HepG2 (cell line): ENCODE data around the gene DRC7. TPM values are rescaled to one million over a fixed set of nuclear protein-coding genes. Genes with fewer than 3 reads are reported as not detected.

Experiments
- ATAC-seq: fragments of 200-7000 bp; cut with Tn5 transposase; 3 replicates; pipeline ENCODE4 v1.9.1; 2020; ENCODE audit warnings: mild to moderate bottlenecking, moderate library complexity
- BruUV-seq: library from RNA; stranded (reverse); fragments of 400-500 nt; replicated peaks from 2 replicates; lab custom pipeline; 2021; lab: Mats Ljungman, UMichigan
- CTCF ChIA-PET: fragments of 300-600 bp; formaldehyde crosslinking; extraction: SDS; loops from one replicate; lab custom pipeline; 2021; ENCODE audit warnings: low total read pairs, inconsistent platforms, low intra/inter-chr PET ratio; lab: Yijun Ruan, JAX
- POLR2A ChIA-PET: fragments of 350-600 bp; sonication (Branson Sonifier 250); formaldehyde crosslinking; loops from one replicate; lab custom pipeline; 2020; ENCODE audit warnings: antibody characterized with exemption, inconsistent platforms; lab: Yijun Ruan, JAX
- DNase-seq: peaks from one replicate; pipeline ENCODE4 v3.0.0-alpha.2; 2015; ENCODE audit warnings: low spot score
- FAIRE-seq: peaks from 3 replicates; lab custom pipeline; 2011; peaks lifted over from hg19 to GRCh38; lab: Jason Lieb, UNC
- H2AFZ ChIP-seq: one replicate; pipeline ENCODE4 v1.6.1; 2011; ENCODE audit warnings: low read length, inconsistent platforms
- H3K27ac ChIP-seq: fragments of 300-600 bp; 3 replicates; pipeline ENCODE4 v1.8.0; 2011; ENCODE audit warnings: mixed run types, mild to moderate bottlenecking, mixed read lengths, low read length, inconsistent platforms; ENCODE audit not compliant: insufficient read depth; ENCODE audit errors: extremely low read length
- H3K27me3 ChIP-seq, 2 experiments: fragments of 200-600 bp in 1 of 2; 2 replicates in 1 of 2; 3 replicates in 1 of 2; pipeline versions ENCODE4 v1.6.0 to v1.8.0; 2011; ENCODE audit warnings: low read length in 2 of 2, mild to moderate bottlenecking in 2 of 2, moderate library complexity in 2 of 2, inconsistent platforms in 1 of 2; ENCODE audit not compliant: insufficient read depth in 2 of 2, control insufficient read depth in 1 of 2
- H3K36me3 ChIP-seq, 2 experiments: fragments of 200-600 bp in 1 of 2; replicated peaks in 1 of 2; 2 replicates in 1 of 2; 3 replicates in 1 of 2; pipeline versions ENCODE4 v1.5.1 to v1.8.0; 2011; ENCODE audit warnings: low read length in 2 of 2, inconsistent platforms in 1 of 2; ENCODE audit not compliant: insufficient read depth in 2 of 2, control insufficient read depth in 1 of 2
- H3K4me1 ChIP-seq: 2 replicates; pipeline ENCODE4 v1.5.1; 2012; ENCODE audit warnings: low read length, inconsistent platforms; ENCODE audit not compliant: insufficient read depth
- H3K4me2 ChIP-seq: 2 replicates; pipeline ENCODE4 v1.6.0; 2011; ENCODE audit warnings: low read depth, low read length, inconsistent platforms
- H3K4me3 ChIP-seq, 3 experiments: fragments of 200-600 bp in 1 of 3; sonication (generic), shearing (Covaris generic) in 1 of 3; replicated peaks in 1 of 3; 2 replicates each; pipeline ENCODE4 v1.5.1; 2011 to 2016; ENCODE audit warnings: low read length in 3 of 3, inconsistent platforms in 2 of 3, low read depth in 2 of 3, mild to moderate bottlenecking in 2 of 3, control low read depth in 1 of 3, mixed read lengths in 1 of 3; ENCODE audit not compliant: insufficient read depth in 1 of 3
- H3K79me2 ChIP-seq: one replicate; pipeline ENCODE4 v1.6.1; 2011; ENCODE audit warnings: low read length, inconsistent platforms; ENCODE audit not compliant: insufficient read depth
- H3K9ac ChIP-seq: 2 replicates; pipeline ENCODE4 v1.6.0; 2011; ENCODE audit warnings: mild to moderate bottlenecking, low read depth, low read length, inconsistent platforms; ENCODE audit not compliant: insufficient read depth
- H3K9me3 ChIP-seq: 2 replicates; pipeline ENCODE4 v1.5.1; 2012; ENCODE audit warnings: mild to moderate bottlenecking, low read length
- H4K20me1 ChIP-seq: 2 replicates; pipeline ENCODE4 v1.6.0; 2011; ENCODE audit warnings: inconsistent platforms, mild to moderate bottlenecking, low read length, moderate library complexity; ENCODE audit not compliant: insufficient read depth
- CEBPB ChIP-seq: IDR thresholded peaks from 2 replicates; pipeline ENCODE4 v1.6.1; 2011; ENCODE audit warnings: low read depth, low read length, improper control_type of control experiment, borderline replicate concordance
- CEBPG ChIP-seq: IDR thresholded peaks from 2 replicates; pipeline ENCODE4 v1.6.1; 2016
- GATAD1 ChIP-seq: IDR thresholded peaks from 2 replicates; pipeline ENCODE4 v1.6.1; 2016; ENCODE audit warnings: missing genetic modification reagents, missing compliant biosample characterization
- HNRNPK ChIP-seq: fragments of 200-400 bp; formaldehyde crosslinking; IDR thresholded peaks from 2 replicates; pipeline ENCODE4 v1.6.1; 2018; ENCODE audit warnings: low read length, low read depth, moderate library complexity, mild to moderate bottlenecking; ENCODE audit not compliant: poor library complexity, severe bottlenecking
- HOXA9 ChIP-seq: sonication (generic); formaldehyde crosslinking; IDR thresholded peaks from 2 replicates; pipeline ENCODE4 v1.8.1; 2022; ENCODE audit warnings: missing genetic modification reagents, mild to moderate bottlenecking, moderate library complexity, borderline replicate concordance
- PCBP1 ChIP-seq: fragments of 200-400 bp; formaldehyde crosslinking; IDR thresholded peaks from 2 replicates; pipeline ENCODE4 v1.6.1; 2017; ENCODE audit warnings: mild to moderate bottlenecking, low read depth, low read length, borderline replicate concordance
- PCBP2 ChIP-seq: fragments of 200-400 bp; formaldehyde crosslinking; optimal IDR thresholded peaks from 2 replicates; pipeline ENCODE3; 2018; ENCODE audit warnings: low read length, low read depth; ENCODE audit not compliant: poor library complexity, severe bottlenecking
- POGZ ChIP-seq: sonication (generic); formaldehyde crosslinking; IDR thresholded peaks from 2 replicates; pipeline ENCODE4 v1.4.0; 2020; ENCODE audit warnings: mild to moderate bottlenecking, missing genetic modification reagents
- SMC3 ChIP-seq: IDR thresholded peaks from 2 replicates; pipeline ENCODE4 v1.6.1; 2011; ENCODE audit warnings: low read length, improper control_type of control experiment
- STAG1 ChIP-seq: sonication (generic); formaldehyde crosslinking; IDR thresholded peaks from 2 replicates; pipeline ENCODE4 v1.4.0; 2020; ENCODE audit warnings: missing genetic modification reagents
- THAP8 ChIP-seq: sonication (generic); formaldehyde crosslinking; IDR thresholded peaks from 2 replicates; pipeline ENCODE4 v1.5.1; 2020; ENCODE audit warnings: missing genetic modification reagents, mild to moderate bottlenecking, borderline replicate concordance
- TMF1 ChIP-seq: sonication (generic); formaldehyde crosslinking; IDR thresholded peaks from 2 replicates; pipeline ENCODE4 v1.8.1; 2022; ENCODE audit warnings: low read depth, missing genetic modification reagents
- U2AF2 ChIP-seq: fragments of 200-400 bp; formaldehyde crosslinking; IDR thresholded peaks from 2 replicates; pipeline ENCODE4 v1.6.1; 2017; ENCODE audit warnings: low read depth, mild to moderate bottlenecking, low read length
- ZNF10 ChIP-seq: sonication (generic); formaldehyde crosslinking; IDR thresholded peaks from 2 replicates; pipeline ENCODE4 v1.4.0; 2020; ENCODE audit warnings: mild to moderate bottlenecking, low read depth, missing genetic modification reagents, borderline replicate concordance
- ZNF44 ChIP-seq: sonication (generic); formaldehyde crosslinking; IDR thresholded peaks from 2 replicates; pipeline ENCODE4 v1.5.1; 2020; ENCODE audit warnings: mild to moderate bottlenecking, missing genetic modification reagents
- WGBS: methylation state at CpG from one replicate; pipeline ENCODE4 v1.1.6; 2017; ENCODE audit warnings: low lambda C conversion rate; 5-methylcytosine and 5-hydroxymethylcytosine counted together
- in situ Hi-C: cut with HindIII; loops from 2 replicates; pipeline ENCODE4 v1.10.0; 2017; ENCODE audit warnings: low pct_unique_long_range_greater_than_20kb; ENCODE audit not compliant: extremely low pct_ligation_motif_present
- intact Hi-C: fragments of 100-400 bp; cut with micrococcal nuclease; formaldehyde crosslinking; loops from one replicate; pipeline ENCODE4 v1.10.0; 2022; ENCODE audit not compliant: unreplicated experiment
- polyA plus RNA-seq, 8 experiments: library from polyadenylated mRNA; depleted of rRNA in 3 of 8; stranded (reverse) in 7 of 8; unstranded in 1 of 8; fragments of >200 nt; fragmentation: Illumina TruSeq in 4 of 8; extraction: Trizol in 4 of 8; gene quantifications; 2 replicates each; pipeline versions ENCODE4 v1.2.1 to v1.2.3, GENCODE V29; 2011 to 2016; ENCODE audit warnings: low read depth in 4 of 8, missing spikeins in 1 of 8, mixed read lengths in 1 of 8; ENCODE audit not compliant: insufficient read depth in 1 of 8
- total RNA-seq, 5 experiments: library from RNA; depleted of rRNA; stranded (reverse); fragments of >200 nt; fragmentation: Illumina TruSeq; extraction: Trizol; gene quantifications; 2 replicates each; pipeline ENCODE4 v1.2.3, GENCODE V29; 2016; ENCODE audit warnings: low read depth in 1 of 5

The DRC7 gene
- total and polyA plus RNA-seq, 2 of the 13 experiments (the other 11 are each of a cell fraction or from before 2014, with no cell fraction given): 2.7 to 3.4 TPM

GRCh38 chr16:57679767-57680482, 14.7 kb upstream of the DRC7 start:
- H2AFZ ChIP-seq: no peak overlapping the region
- H4K20me1 ChIP-seq: no peaks in the 10 kb centered on the region
- no peak overlapping the region for H3K4me3 ChIP-seq
- H3K27me3 ChIP-seq: no peaks in the 10 kb centered on the region
- ATAC-seq: no peak
- H3K36me3 ChIP-seq: no peaks in the 10 kb centered on the region
- no peaks in the 10 kb centered on the region for H3K9me3 ChIP-seq
- DNase-seq: no peak
- H3K4me1 ChIP-seq: peaks cover 51% of the 10 kb centered on the region
- FAIRE-seq: no peak
- WGBS: 73% methylated on average over 7 of the region's 7 CpGs
- 0 out of 2 replicates have a peak, but pooled peaks have one; percentile 43 for TF ChIP-seq PCBP1
- no peak for TF ChIP-seq GATAD1 (CRISPR knock-in tag)
- TF ChIP-seq HNRNPK: peak; percentile 53
- peak; percentile 71 for TF ChIP-seq PCBP2
- TF ChIP-seq, all 625 proteins: peak for 3
- H3K9ac ChIP-seq: no peak overlapping the region
- no peaks in the 10 kb centered on the region for H3K79me2 ChIP-seq
- intact Hi-C loops: no loop called here
- H3K4me2 ChIP-seq: no peak overlapping the region
- in situ Hi-C loops: no loop called here
- no TSS peak for BruUV-seq
- CTCF ChIA-PET: interaction anchor here (0.8 to 1.6 kb wide), 2 partner anchors 14 to 31 kb away, joined by 3 to 4 read pairs; no protein-coding TSS in a partner anchor
- POLR2A ChIA-PET: interaction anchor here (1.2 kb wide), 1 partner anchor 55 kb away, joined by 6 read pairs; the partner anchor contains the start of gene KATNB1
- no peak overlapping the region for H3K27ac ChIP-seq

GRCh38 chr16:57680842-57681375, 13.7 kb upstream of the DRC7 start:
- H3K4me1 ChIP-seq: peaks cover 44% of the 10 kb centered on the region
- no peak overlapping the region for H2AFZ ChIP-seq
- 67% methylated on average over 5 of the region's 5 CpGs for WGBS
- no peaks in the 10 kb centered on the region for H3K79me2 ChIP-seq
- ChIA-PET CTCF (interaction anchor here (0.8 to 1.6 kb wide), 2 partner anchors 13 to 32 kb away, joined by 3 to 4 read pairs; no protein-coding TSS in a partner anchor), POLR2A (interaction anchor here (0.6 to 1.2 kb wide), 3 partner anchors 10 to 54 kb away, joined by 3 to 6 read pairs (median 3); partner anchors contain the start of gene KATNB1)
- BruUV-seq: no TSS peak
- no peaks in the 10 kb centered on the region for H3K36me3 ChIP-seq
- FAIRE-seq (peak; percentile 42), ATAC-seq (no peak), DNase-seq (no peak)
- H3K9me3 ChIP-seq: no peaks in the 10 kb centered on the region
- no peaks in the 10 kb centered on the region for H4K20me1 ChIP-seq
- no peak overlapping the region for H3K27ac ChIP-seq
- H3K4me3 ChIP-seq: no peak overlapping the region
- H3K27me3 ChIP-seq: no peaks in the 10 kb centered on the region
- H3K9ac ChIP-seq: no peak overlapping the region
- no peak overlapping the region for H3K4me2 ChIP-seq
- intact Hi-C loops: no loop called here
- in situ Hi-C loops: no loop called here
- TF ChIP-seq ZNF44 (CRISPR knock-in tag): no peak
- TF ChIP-seq TMF1 (CRISPR knock-in tag): no peak
- TF ChIP-seq CEBPG (CRISPR knock-in tag): peak; percentile 48
- TF ChIP-seq POGZ: no peak
- no peak for TF ChIP-seq HOXA9 (CRISPR knock-in tag)
- TF ChIP-seq CEBPB: peak; percentile 84
- no peak for TF ChIP-seq U2AF2
- no peak for TF ChIP-seq ZNF10 (CRISPR knock-in tag)
- TF ChIP-seq STAG1 (CRISPR knock-in tag): peak; percentile 33; the same call in 1 of the 2 replicates
- peak; percentile 8; the same call in 1 of the 2 replicates for TF ChIP-seq SMC3
- TF ChIP-seq THAP8 (CRISPR knock-in tag): no peak
